ENCODE data around the gene ZSCAN5C.
"Not testable (repeated sequence)": the region's sequence is repeated elsewhere in the genome, so short reads cannot be mapped to it uniquely, and the experiment has no call there.

The ZSCAN5C gene, protein sequence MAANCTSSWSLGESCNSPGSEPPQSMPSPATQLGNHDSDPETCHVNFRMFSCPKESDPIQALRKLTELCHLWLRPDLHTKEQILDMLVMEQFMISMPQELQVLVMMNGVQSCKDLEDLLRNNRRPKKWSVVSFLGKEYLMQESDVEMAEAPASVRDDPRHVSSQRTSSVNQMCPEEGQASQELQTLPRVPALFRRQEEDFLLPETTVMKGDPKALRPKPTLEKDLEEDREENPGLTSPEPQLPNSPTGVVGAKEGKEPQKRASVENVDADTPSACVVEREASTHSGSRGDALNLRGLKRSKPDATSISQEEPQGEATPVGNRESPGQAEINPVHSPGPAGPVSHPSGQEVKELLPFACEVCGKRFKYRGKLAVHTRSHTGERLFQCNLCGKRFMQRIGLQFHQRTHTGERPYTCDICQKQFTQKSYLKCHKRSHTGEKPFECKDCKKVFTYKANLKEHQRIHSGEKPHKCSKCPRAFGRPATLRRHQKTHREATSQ

DNA sequence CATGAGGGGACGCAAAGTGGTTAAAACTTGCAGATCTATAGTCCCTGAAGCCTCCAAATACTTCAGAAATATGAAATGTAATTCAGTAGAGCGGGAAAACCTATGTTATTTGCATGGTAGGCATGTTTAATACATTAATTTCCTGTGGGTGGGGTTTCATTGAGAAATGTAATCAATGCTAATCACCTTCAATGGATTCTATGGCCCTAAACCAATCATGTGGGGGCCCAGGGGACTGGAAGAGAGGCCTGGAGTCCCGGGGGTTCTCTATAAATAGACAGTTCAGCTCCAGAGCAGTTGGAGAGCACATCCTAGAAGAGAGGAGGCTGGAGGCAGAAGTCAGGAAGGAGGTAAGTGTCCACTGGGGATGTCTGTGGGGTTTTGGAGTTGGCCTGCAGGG, at the start of gene ZSCAN5C:
Gene ZSCAN5C, plus strand, starts transcription at position 301 of the 400 bp plus-strand sequence. CDS start 3,641 bp downstream, outside the sequence.
- DNase-seq (ENCODE audit: low read depth in 1 of 2, low spot score in 1 of 2): no peak

DNA sequence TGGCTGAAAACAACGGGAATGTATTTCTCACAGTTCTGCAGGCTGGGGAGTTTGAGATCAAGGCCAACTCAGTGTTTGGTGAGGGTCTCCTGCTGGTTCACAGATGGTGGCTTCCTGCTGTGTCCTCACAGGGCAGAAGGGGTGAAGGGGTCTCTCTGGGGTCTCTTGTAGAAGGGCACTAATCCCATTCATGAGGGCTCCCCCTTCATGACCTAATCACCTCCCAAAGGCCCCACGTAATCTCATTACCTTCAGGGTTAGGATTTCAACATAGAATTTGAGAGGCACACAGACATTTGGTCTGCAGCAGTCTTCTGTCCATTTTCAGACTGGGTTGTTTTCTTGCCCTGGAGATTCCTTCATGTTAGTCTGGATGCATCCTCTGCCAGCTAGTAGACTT, 49.4 kb upstream of the ZSCAN5C start:
- DNase-seq (ENCODE audit: low read depth in 1 of 2, low spot score in 1 of 2): no peak

DNA sequence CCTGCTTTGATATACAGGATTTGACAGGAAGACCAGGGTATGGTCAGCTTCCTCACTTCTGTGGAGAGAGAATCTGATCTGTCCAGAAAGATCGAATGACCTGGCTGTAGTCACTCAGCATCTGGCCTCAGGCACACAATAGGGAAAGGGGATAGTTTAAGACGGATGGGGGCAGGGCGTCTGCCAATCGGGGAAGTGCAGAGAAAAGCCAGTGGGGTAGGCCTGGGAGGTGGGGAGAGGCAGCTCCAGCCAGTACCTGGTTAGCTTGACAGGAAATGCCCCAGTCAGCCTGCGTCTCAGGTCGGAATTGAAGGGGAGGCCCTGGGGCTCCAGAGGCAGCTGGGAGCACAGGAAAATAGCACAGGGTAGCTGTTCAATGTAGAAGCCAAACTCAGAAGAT, 48.6 kb upstream of the ZSCAN5C start:
- no peak for DNase-seq (ENCODE audit: low read depth in 1 of 2, low spot score in 1 of 2)

DNA sequence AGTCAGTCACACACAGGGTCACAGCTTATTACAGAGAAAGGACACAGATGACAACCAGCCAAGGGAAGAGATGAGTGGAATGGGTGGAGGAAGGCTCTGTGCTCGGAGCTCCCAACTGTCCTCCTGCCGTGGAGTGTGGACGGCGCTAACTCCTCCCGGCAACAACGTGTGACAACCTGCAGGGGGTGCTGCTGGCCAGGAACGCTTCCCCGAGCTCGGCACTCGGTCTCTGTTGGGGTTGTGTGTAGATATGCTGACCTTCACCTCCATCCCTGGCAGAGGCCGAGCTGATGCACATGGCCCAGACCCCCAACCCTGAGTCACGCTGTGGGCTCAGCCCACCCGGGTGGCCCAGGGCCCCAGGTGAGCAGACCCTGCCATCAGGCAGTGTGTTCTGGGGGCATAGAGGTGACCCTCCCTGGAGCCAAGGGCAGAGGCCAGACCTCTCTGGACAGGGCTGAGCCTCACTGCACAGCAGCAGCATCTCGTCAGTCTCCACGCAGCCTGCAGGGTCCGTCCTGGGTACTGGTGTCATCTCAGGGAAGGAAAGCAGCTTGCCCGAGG, 46.9 kb upstream of the ZSCAN5C start:
- DNase-seq (ENCODE audit: low read depth in 1 of 2, low spot score in 1 of 2): no peak

DNA sequence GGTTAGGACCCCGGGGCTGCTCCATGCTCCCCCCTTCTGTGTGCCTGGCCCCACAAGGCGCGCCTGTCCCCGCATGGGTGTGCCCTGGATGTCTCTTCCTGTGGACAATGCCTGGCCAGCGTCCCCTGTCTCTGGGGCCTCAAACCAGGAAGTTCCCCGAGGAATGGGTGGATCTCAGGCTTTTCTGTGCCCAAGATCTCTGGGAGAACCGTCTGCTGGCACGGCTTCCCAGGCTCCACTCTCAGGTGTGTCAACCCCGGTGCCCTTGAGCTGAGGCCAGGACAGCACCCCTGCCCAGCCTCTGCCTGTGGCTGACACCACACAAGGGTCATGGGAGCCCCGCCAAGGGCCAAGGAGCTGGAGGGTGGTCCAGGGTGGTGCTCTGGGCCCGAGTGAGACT, 45.3 kb upstream of the ZSCAN5C start:
- DNase-seq (ENCODE audit: low read depth in 1 of 2, low spot score in 1 of 2): no peak

DNA sequence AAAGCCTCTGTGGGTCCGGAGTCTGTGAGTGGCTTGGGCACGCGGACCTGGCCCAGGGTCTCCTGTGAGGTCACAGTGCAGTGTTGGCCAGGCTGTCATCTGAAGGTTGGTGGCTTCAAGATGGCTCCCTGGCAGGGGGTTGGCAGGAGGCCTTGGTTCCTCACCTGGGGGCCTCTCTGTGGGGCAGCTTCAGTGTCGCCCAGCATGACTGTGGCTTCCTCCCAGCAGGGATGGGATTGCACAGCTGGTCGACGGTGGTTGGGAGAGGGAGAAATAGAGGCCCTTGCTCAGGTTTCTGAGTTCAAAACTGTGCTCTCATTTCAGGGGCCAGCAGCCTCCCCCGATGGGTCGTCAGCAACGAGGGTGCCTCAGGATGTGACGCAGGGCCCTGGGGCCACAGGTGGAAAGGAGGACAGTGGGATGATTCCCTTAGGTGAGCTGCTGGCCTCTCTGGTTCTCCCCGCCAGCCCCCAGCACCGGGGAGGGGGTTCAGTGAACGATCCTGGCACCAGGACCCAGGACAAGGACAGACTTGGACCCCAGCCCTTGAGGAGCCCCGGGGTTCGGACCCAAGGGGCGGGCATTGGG, 43.8 kb upstream of the ZSCAN5C start:
- DNase-seq (ENCODE audit: low read depth in 1 of 2, low spot score in 1 of 2): no peak

DNA sequence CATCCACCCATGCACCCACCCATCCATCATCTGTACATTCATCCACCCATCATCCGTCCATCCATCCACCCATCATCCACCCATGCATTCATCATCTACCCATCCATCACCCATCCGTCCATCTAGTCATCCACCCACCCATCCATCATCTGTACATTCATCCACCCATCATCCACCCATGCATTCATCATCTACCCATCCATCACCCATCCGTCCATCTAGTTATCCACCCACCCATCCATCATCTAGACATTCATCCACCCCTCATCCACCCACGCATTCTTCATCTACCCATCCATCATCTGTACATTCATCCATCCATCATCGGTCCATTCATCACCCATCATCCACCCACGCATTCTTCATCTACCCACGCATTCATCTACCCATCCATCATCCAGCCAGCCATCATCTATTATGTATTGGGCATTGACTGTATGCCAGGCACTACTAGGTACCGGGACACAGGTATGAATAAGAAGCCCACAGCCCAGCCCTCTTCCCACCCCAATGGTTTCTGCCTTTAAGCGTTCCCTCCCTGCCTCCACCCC, 43.0 kb upstream of the ZSCAN5C start:
- no peak for DNase-seq (ENCODE audit: low read depth in 1 of 2, low spot score in 1 of 2)

DNA sequence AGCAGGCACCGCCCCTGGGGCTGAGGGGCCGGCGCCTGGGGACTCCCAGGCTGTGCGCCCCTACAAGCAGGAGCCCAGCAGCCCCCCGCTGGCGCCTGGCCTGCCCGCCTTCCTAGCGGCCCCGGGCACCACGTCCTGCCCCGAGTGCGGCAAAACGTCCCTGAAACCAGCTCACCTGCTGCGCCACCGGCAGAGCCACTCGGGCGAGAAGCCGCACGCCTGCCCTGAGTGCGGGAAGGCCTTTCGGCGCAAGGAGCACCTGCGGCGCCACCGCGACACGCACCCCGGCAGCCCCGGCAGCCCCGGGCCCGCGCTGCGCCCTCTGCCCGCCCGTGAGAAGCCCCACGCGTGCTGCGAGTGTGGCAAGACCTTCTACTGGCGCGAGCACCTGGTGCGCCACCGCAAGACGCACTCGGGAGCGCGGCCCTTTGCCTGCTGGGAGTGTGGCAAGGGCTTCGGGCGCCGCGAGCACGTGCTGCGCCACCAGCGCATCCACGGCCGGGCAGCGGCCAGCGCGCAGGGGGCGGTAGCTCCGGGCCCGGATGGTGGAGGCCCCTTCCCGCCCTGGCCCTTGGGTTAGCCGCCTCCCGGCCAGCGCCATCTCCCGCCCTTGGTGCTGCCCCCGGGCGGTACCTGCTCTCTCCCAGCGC, 42.3 kb upstream of the ZSCAN5C start:
- no peak for DNase-seq (ENCODE audit: low read depth in 1 of 2, low spot score in 1 of 2)

DNA sequence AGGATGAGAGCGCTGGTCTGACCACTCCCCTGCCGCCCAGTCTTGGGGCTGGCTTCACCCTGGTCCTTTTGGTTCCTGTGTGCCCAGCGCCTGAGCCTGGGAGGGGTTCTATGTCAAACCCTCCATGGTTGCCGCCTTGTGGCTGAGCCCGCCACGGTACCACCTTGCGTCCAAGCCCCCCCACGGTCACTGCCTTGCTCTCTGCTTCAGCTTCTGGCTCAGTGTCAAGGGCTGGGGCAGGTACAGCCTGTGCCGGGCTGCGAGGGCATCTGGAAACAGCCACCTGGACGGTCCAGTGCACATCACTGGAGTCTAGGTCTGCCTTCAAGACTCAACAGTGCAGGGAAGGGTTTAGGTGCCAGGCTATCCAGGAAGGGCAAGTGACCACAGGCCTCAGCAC, 40.5 kb upstream of the ZSCAN5C start:
- DNase-seq (ENCODE audit: low read depth in 1 of 2, low spot score in 1 of 2): no peak

DNA sequence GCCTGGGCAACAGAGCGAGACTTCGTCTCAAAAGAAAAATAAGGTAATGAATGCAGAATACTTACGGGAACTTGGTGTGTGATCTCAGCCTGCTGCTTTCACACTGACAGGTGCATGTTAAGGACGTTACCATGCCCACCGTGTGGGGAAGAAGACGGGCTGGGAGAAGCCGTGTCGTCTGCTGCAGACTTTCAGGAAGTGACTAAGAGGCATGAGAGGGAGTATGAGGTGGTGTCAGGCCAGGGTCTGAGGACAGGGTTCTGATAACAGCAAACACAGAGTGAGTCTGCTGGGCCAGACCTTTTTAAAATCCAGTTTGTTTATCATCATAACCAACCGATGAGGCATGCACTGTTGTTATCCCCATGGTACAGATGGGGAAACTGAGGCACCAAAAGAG, 39.8 kb upstream of the ZSCAN5C start:
- no peak for DNase-seq (ENCODE audit: low read depth in 1 of 2, low spot score in 1 of 2)

DNA sequence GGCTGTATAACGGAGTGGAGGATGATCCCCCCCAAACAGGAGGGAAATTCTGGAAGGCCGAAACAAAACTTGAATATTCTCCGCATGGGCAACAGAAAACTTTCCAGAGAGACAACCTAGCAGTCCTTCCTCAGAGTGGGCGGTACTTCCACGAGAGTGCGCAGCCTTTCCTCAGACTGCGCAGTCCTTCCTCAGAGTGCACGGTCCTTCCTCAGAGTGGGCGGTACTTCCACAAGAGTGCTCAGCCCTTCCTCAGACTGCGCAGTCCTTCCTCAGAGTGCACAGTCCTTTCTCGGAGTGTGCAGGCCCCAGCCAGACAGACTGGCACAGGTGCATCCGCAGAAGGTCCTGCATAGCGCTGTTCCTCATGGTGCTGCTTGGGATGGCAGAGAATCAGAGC, 39.0 kb upstream of the ZSCAN5C start:
- DNase-seq (ENCODE audit: low read depth in 1 of 2, low spot score in 1 of 2): no peak

DNA sequence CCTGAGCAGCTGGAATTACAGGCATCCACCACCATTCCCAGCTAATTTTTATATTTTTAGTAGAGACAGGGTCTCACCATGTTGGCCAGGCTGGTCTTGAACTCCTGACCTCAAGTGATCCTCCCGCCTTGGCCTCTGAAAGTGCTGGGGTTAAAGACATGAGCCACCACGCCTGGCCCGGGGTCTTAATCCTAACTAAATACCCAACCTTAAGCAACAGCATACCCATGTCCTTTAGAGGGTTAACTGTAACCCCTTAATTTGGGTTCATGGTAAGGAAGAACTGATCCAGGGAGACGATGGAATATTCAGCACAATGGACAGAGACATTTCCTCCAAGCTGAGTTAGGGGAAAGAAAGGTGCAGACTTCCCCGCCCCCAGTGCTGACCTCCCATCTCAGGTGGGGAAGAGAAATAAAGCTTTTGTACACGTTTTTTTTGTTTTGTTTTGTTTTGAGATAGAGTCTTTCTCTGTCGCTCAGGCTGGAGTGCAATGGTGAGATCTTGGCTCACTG, 35.0 kb upstream of the ZSCAN5C start:
- no peak for DNase-seq (ENCODE audit: low read depth in 1 of 2, low spot score in 1 of 2)

DNA sequence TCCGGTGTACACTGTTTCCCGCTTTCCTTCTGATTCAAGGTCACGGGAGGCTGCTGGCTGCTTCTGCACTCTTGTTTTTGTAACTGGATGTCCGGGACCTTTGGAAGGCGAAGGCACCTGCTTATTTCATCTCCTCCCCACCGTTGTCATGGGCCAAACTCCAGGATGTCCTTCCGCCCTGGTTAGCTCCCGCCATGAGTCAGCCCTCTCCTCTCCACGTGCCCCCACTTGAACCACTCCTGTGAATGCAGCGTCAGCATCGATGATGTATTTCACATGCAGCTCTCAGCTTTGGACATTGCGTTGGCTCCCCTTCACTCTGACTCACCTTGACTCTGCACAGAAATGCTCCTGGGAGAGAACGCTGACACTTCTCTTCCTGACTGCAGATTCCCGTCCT, 31.8 kb upstream of the ZSCAN5C start:
- DNase-seq (ENCODE audit: low read depth in 1 of 2, low spot score in 1 of 2): no peak

DNA sequence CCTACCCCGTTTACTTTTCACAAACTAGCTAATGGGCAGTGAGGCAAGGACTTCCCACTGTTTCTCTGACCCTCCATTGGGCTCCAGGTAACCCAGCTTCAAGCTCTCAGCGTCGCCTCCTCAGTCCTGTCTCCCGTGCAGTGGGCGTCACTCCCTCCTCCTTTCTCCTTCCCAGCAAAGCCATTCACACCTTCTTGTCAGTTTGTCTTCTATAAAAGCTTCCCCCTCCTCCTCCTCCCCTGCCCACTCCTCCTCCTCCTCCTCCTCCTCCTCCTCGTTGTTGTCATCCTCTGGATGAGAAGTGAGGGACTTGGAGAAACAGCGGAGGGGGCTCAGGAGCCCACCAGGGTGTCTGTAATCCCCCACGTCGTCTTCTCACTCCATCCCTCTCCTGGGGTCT, 28.0 kb upstream of the ZSCAN5C start:
- no peak for DNase-seq (ENCODE audit: low read depth in 1 of 2, low spot score in 1 of 2)

DNA sequence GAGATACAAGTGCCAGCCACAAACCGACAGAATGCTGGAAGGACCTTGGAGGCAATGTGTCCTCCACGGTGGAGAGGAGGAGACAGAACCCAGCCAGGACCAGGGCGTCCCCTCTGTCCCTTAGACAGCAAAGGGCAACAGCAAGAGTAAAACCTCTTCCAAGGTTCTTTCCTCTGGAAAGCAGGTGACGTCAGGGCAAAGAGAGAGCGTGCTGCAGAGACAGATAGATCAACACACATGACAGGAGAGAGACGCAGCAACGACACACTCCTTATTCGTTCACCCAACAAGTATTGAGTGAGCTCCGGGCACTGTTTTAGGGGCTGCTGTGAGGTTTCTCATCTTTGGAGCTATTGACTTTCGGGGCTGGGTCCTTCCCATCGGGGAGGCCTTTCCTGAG, 27.5 kb upstream of the ZSCAN5C start:
- DNase-seq (ENCODE audit: low read depth in 1 of 2, low spot score in 1 of 2): no peak

DNA sequence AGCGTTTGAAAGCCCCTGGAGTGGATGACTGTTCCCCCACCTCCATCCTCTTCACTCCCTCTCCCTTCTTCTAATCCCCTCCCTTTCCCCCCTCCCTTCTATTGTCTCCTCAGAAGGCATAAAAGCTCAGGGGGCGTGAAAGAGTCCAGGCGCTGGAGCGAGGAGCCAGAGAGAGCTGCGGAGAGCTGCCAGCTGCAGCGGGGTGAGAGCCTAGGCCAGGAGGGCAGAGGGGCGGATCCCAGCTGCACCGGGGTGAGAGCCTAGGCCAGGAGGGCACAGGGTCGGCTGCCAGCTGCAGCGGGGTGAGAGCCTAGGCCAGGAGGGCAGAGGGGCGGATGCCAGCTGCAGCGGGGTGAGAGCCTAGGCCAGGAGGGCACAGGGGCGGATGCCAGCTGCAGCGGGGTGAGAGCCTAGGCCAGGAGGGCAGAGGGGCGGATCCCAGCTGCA, 26.2 kb upstream of the ZSCAN5C start, which contains the start of gene GALP:
Gene GALP, plus strand, starts transcription at position 148 of the 447 bp plus-strand sequence. CDS start 1,101 bp downstream, outside the sequence.
- DNase-seq (ENCODE audit: low read depth in 1 of 2, low spot score in 1 of 2): not testable (repeated sequence)

DNA sequence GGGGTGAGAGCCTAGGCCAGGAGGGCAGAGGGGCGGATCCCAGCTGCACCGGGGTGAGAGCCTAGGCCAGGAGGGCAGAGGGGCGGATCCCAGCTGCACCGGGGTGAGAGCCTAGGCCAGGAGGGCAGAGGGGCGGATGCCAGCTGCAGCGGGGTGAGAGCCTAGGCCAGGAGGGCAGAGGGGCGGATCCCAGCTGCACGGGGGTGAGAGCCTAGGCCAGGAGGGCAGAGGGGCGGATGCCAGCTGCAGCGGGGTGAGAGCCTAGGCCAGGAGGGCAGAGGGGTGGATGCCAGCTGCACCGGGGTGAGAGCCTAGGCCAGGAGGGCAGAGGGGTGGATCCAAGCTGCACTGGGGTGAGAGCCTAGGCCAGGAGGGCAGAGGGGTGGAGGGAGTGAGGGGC, 25.8 kb upstream of the ZSCAN5C start:
- not testable (repeated sequence) for DNase-seq (ENCODE audit: low read depth in 1 of 2, low spot score in 1 of 2)

DNA sequence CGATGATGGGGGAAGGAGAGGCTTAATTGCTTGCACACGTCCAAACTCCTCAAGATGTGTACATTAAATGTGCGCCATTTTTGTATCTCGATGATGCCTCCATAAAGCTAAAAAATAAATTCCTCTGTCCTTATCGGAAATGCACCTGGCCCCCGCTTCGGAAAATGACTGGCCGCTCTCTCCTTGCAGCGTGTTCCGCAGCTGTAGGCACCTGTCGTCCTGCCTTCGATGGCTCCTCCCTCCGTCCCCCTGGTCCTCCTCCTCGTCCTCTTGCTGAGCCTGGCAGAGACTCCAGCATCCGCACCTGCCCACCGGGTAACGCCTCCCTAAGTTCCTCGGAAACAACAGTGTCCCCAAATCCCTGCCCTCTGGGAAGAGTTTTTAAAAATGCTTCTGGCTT, 25.2 kb upstream of the ZSCAN5C start:
- DNase-seq (ENCODE audit: low read depth in 1 of 2, low spot score in 1 of 2): no peak

DNA sequence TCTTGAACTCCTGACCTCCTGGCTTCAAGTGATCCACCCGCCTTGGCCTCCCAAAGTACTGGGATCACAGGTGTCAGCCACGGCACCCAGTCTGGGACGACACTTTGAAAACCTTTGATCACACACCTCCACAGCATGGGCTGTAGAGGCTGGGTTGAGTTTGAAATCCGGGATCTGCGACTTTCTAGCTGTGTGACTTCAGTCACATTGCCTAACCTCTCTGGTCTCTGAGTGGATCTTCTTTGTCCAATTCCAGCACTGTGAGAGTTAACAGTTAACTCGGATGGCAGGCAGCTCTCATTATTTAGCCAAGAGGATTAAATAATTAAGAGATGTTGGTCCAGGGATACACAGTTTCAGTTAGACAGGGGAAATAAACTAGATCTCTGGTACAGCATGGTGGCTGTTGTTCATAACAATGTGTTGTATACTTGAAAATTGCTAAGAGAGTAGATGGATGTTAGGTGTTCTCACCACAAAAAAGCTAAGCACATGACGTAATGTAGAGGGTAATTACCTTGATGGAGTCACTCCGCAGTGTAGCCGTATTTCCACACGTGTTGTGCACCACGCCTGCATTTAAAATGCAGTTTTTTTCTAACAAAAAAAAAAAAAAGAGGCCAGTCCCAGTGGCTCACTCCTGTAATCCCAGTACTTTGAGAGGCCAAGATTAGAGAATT, 24.4 kb upstream of the ZSCAN5C start:
- no peak for DNase-seq (ENCODE audit: low read depth in 1 of 2, low spot score in 1 of 2)

DNA sequence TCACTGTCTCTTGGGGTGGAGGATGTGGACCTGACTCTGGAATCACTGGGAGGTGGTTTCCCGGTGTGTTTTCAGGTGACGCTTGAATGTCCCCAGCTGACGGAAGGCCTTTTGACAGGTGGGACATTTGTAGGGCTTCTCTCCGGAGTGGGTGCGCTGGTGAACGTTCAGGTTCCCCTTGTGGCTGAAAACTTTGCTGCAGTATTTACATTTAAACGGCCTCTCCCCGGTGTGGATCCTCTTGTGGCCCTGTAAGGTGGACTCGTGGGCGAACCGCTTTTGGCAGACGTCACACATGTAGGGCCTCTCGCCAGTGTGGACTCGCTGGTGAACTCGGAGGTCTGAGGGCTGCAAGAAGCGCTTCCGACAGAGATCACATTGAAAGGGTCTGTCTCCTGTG, 12.3 kb upstream of the ZSCAN5C start:
- DNase-seq (ENCODE audit: low read depth in 1 of 2, low spot score in 1 of 2): no peak

DNA sequence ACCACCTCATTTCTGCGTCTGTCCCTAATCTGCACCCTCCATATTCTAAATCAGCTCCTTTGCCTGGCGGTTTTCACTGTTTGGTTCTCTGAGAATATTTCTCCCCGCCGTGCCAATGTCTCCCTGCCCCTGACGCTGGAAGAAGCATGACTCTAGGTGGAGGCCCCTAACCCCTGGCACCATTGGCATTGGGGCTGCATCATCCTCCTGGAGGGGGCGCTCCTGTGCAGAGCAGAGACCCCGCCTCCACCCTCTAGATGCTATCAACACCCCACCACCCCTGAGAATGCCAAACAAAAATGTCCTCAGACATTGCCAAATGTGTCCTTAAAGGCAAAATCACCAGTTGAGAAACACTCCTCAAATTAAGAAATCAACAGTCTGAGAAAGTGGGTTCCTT, 11.0 kb upstream of the ZSCAN5C start:
- DNase-seq (ENCODE audit: low read depth in 1 of 2, low spot score in 1 of 2): no peak

Data from activated T-helper 1 cell treated with anti-CD3 and anti-CD28 coated beads, Interleukin-2, amount 50 U/mL, for 16 hours (primary cell).